GM03348 (cell line): ENCODE results near the gene MEIKIN.

Experiments used
- DNase-seq: peaks from one replicate; pipeline ENCODE4 v3.0.0; 2012; ENCODE audit warnings: low spot score

MEIKIN gene

DNA sequence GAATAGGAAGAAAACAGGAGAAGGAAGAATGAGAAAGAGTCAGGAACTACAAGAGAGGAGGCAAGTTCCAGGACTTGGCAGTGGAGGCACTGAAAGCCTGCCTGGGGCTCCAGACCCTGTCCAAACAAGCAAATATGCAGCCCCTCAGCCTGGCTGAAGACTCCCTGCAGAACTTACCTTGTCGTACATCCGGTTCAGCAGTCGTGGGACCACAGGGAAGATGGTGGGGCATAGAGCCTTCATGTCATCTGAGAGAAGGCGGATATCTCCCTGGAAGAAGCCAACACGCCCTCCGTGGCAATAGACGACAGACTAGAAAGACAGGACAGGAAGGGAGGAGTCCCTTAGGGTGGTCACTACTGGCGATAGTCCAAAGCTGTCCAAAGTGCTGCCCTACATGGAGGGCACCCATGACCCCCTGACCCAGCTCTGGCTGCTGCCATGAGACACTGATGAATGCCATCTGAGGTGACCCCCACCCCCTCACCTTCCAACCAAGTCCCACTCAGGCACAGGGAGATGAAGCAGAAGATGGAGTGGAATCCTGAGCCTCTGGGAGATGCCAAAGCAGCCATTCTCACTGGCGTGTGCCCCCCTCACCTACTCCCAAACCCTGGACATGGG lies 27.7 kb upstream of the MEIKIN start:
- no peak for DNase-seq

DNA sequence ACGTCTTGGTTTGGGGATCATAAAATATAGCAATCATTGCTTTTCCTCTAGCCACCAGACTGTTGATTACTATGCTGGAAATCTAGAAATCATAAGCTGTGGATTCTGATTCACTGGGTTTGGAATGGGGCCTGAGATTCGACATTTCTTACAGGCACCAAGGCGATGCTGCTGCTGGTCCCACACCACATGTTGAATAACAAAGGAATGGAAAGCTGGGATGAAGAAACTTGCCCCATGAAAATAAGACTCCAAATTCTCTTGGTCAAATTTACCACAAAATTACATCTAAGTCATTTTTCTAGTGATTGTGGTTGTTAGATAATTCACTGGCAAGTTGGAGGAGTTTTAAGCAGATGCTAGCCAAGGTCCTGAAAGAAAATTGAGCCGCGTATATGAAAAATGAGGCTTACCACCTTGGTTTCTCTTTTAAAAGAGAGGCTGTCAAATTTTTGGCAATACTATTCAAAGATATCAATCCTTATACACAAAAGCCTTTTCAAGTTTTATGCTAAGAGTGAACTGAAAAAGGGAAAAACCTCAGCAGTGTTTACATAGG lies 23.0 kb upstream of the MEIKIN start:
- DNase-seq: peak; percentile 27

- no peak for DNase-seq
Observed at GRCh38 chr5:131966551-131966950, 21.1 kb upstream of the MEIKIN start.

DNA sequence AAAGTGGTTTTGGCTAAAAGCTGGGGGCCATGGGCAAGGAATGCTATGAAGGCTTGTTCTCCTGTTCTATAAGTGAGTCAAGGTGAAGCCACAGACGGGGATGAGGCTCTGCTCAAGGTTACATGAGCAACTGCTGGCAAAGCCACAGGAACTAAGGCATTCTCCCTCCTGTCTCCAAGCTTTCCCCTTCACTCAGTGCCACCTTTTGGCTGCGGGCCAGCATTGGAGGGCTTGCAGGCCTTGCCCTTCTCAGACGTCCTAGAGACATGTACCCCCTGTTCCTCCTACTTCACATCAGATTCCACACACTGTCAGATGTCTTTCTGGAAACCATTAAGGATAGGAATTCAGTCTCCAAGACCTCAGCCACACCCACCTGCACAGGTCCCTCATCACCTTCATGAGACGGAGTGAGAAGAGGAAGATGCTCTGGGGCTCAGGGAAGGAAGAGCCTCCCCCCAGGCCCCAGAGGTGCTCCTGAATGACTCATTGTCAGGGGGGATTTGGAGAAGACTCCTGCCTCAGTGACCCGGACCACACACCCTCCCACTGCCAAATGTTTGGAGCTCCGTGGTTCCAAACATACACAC lies 20.5 kb upstream of the MEIKIN start:
- no peak for DNase-seq

- DNase-seq: no peak
Observed at GRCh38 chr5:131959906-131960305, 14.4 kb upstream of the MEIKIN start.

DNA sequence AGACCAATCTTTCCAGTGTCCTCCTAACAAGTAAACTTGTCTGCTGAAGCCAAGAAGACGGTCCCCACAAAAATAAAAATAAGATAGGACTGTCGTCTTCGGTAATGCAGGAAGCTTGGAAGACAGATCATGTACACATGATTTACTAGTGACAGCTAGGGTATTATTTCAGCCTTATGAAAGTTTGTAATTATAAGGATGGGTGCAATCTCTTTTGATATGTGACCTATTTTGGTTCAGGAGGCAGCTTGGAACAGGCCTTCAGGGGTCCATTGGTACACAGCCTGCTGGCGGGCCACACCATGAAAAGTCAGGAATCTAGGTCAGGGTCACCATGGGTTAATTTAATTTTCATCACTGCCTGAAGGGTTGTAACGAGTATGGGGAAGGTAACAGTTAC lies 13.7 kb upstream of the MEIKIN start:
- no peak for DNase-seq

DNA sequence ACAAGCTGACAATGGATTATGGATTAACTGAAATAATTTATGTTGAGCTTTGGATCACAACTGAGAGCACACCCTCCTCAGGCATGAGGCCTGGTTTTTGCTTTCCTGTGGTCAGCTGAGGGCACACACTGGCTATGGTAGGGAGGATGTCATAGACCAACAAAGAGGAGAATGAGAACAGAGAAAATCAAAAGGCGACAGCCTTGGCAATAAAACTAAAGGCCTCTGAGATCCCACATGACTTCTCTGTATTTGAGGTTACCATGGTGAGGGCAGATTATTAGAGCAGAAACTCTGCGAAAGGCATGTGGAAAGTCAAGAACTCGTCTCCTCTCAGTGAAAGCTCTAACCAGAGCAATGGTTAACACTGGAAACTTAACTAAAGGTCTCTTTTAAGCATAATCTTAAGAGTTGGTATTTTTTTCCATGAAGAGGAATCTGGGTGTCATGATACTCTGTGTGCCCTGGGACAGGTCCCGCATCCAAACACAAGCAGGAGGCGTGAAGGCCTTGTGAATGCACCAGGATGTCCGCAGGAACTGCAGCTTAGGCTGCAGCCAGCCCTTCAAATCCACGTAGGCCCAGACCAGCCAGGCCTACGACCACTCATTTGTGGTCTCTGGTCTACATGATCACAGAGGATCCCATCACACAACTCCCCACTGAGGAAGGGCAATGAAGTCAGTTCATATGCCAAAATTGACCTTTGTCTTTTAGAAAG lies 12.4 kb upstream of the MEIKIN start:
- DNase-seq: no peak

- DNase-seq: no peak
Observed at GRCh38 chr5:131953969-131954368, 8.5 kb upstream of the MEIKIN start.

GRCh38 chr5:131952301-131952857 lies 6.9 kb upstream of the MEIKIN start:
- DNase-seq: no peak

DNA sequence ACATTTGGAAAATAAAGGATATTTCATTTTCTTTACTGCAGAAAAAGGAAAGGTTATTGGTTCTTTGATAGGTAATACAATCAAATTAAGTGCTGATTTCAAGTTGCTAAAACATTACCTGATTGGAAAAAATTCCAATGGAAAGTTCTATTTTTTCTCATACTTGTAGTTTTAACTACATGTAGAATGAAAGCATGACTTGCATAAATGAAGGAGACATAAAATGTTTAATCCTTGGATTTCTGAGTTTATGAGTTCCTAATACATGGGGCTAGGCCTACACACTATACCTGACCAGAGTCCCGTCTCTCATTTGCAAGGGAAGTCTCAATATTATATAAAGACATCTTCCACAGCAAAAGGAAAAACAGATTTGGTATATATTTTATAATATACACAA lies 5.2 kb upstream of the MEIKIN start:
- DNase-seq: no peak

GRCh38 chr5:131947445-131947844 lies 2.0 kb upstream of the MEIKIN start:
- no peak for DNase-seq

- DNase-seq: no peak
Observed at GRCh38 chr5:131944702-131945550, 537 bp downstream of the MEIKIN start.

DNA sequence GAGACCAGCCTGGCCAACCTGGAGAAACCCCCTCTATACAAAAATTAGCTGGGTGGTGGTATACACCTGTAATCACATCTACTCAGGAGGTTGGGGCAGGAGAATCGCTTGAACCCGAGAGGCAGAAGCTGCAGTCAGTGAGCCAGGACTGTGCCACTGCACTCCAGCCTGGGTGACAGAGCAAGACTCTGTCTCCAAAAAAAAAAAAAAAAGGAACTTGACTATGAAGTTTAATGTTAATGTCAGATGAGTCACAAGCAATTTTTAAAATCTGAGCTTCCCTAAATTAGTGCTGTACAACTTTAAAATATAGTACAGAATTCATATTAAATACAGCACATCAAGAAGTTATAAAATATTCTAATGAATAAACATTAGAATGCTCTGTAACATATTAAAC lies 1.5 kb downstream of the MEIKIN start:
- no peak for DNase-seq

GRCh38 chr5:131942016-131942415 lies 3.4 kb downstream of the MEIKIN start:
- DNase-seq: no peak

DNA sequence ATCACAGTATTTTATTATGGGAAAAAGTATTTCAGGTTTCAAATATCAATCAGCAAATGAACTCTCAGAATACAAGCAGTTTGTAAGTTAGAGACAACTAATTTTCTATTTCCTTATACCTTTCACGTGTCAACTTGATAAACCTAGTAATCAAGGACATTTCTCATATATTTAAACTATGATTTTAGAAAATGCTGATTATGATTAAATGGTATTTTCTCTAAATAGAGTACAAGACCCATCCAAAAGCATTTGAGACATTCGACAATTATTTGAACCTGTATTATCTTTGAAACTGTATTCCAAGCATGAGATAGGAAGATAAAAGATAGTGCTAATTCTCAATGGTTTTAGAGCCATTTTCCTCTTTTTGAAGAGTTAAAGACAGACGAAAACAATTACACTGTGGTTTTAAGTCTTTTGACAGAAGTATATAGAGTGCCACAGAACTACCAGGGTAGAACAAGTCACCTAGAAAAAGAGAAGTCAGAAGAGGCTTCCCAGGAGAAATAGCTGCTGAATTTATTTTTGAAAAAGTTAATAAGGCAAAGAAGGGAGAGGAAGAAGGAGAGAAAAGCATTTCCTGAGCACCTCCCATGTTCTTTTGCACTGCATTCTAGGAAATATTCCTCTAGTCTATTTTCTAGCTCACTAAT lies 5.6 kb downstream of the MEIKIN start:
- DNase-seq: no peak

- no peak for DNase-seq
Observed at GRCh38 chr5:131932235-131932634, 13.2 kb downstream of the MEIKIN start.

DNA sequence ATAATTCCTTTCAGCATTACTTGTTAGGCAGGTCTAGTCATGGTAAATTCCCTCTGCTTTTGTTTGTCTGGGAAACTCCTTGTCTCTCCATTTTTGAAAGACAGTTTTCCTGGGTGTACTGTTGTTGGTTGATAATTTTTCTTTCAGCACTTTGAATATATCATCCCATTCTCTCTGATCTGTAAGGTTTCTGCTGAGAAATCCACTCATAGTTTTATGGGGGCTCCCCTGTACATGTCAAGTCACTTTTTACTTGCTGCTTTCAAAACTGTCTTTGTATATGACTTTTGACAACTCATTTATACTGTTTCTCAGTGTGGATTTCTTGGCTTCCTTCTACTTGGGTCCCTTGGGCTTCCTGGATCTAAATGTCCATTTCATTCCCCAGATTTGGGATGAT lies 16.5 kb downstream of the MEIKIN start:
- DNase-seq: no peak

- no peak for DNase-seq
Observed at GRCh38 chr5:131926168-131926567, 19.3 kb downstream of the MEIKIN start.

GRCh38 chr5:131916481-131916880 lies 29.0 kb downstream of the MEIKIN start:
- DNase-seq: no peak

DNA sequence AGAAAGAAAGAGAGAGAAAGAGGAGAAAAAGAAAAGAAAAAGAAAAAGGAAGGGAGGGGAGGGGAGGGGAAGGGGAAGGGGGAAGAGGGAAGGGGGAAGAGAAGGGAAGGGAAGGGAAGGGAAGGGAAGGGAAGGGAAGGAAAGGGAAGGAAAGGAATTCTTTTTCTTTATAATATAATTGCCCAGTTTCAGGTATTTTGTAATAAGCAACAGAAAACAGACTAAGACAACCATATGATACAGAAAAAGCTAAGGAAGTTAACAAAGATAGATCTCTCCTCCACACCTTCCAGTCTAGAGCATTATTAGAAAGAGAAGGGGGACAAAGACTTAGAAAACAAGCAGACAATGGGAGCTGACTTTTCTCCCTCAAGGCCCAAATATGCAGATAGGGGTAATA lies 31.0 kb downstream of the MEIKIN start:
- DNase-seq: no peak

DNA sequence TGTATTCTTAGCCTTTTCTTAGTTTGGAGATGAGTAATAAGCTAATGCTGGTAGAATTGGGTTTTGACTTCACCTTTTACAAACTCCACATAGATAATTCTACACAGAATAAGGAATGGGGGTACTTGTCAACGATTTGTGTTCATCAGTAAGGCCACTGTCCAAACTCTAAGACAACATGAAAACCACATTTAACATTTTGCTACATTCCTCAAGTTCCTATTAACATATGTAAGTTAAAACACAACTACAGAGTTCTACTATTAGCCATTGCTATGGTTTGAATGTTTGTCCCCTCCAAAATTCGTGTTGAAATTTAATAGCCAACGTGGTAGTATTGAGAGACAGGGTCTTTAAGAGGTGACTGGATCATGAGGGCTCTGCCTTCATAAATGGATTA lies 31.9 kb downstream of the MEIKIN start:
- DNase-seq: no peak

- DNase-seq: no peak
Observed at GRCh38 chr5:131906668-131907067, 38.8 kb downstream of the MEIKIN start.
